Colonic mucosa (tissue), 4 donors: ENCODE data around the gene FEM1B. TPM values are rescaled to one million over a fixed set of nuclear protein-coding genes. Genes with fewer than 3 reads are reported as not detected.

Experiments
- DNase-seq: peaks from one replicate; pipeline ENCODE4 v3.0.0-alpha.2; 2020
- H3K27ac ChIP-seq: fragments of 200-600 bp; one replicate; pipeline ENCODE4 v1.8.0; 2021
- H3K27me3 ChIP-seq: fragments of 200-600 bp; one replicate; pipeline ENCODE4 v1.8.0; 2021
- H3K36me3 ChIP-seq: fragments of 200-600 bp; one replicate; pipeline ENCODE4 v1.8.0; 2021
- H3K4me1 ChIP-seq: fragments of 200-600 bp; one replicate; pipeline ENCODE4 v1.8.0; 2021; ENCODE audit warnings: mild to moderate bottlenecking
- H3K4me3 ChIP-seq: fragments of 200-600 bp; one replicate; pipeline ENCODE4 v1.8.0; 2021
- H3K9ac ChIP-seq, 2 donors: one replicate each; pipeline ENCODE4 v1.7.0; 2013; ENCODE audit warnings: control low read depth in 2 of 2, low read depth in 2 of 2, low read length in 2 of 2
- H3K9me3 ChIP-seq: fragments of 200-600 bp; one replicate; pipeline ENCODE4 v1.8.0; 2021
- CTCF ChIP-seq: fragments of 200-600 bp; IDR thresholded peaks from one replicate; pipeline ENCODE4 v1.8.0; 2022; ENCODE audit warnings: antibody characterized with exemption, mild to moderate bottlenecking
- intact Hi-C: fragments of 100-400 bp; cut with DNase I; formaldehyde crosslinking; loops from one replicate; pipeline ENCODE4 v1.14.1; 2022
- total RNA-seq, 2 donors: library from RNA; stranded (reverse); fragmentation: NEBNext Ultra II Directional in 1 of 2; extraction: Animal tissue kit (Norgen Biotek cat#: 25700) in 1 of 2; gene quantifications; one replicate each; pipeline ENCODE4 v1.2.1, GENCODE V29; 2021
- donor health status: healthy.
- donor health status: DM: no; HTN: no; CAD: no.
- donor health status: DM: no; HTN: no; CAD: no.

The FEM1B gene
- total RNA-seq, 2 donors from 2014 or later, result 34.4 to 52.4 TPM

DNA sequence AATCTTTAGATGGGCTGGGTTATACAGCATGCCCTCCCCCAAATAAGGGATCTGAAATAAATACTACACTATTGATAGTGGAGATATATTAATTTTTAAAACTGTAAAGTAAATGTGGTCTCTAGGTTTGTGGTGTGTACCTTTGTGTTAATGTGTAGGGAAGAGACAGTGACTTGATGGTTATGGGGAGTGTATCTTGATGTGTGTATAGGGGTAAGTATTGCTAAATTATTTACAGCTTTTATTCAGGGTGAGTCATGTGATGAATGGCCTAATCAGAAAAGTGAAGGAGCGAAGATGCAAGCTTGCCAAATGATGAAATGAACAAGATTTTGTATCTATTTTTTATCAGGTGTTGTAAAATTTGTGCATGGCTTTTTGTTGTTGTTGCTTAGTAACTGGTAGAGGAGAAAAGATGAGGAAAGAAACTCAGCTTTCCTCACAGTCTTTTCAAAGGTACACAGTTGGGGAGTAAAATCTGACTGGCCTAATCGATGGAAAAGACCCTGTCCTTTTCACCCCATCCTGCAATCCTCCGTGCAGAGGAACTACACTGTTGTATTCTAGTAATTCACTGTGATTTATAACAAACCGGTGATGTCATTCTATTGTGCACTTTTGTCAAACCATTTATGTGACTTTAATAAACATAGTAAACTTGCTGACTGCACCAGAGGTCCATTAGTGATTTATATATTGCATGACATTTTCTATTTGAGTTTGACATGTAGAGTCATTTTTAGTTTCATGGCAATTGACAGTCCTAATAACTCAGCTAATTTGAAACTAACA is 17.7 kb downstream of the FEM1B start:
- Histone ChIP-seq H3K9ac (no peak overlapping the region), H3K4me3 (no peak overlapping the region), H3K27me3 (no peaks in the 10 kb centered on the region), H3K36me3 (peaks cover 12% of the 10 kb centered on the region), H3K4me1 (peaks cover 3% of the 10 kb centered on the region), H3K9me3 (no peaks in the 10 kb centered on the region), H3K27ac (no peak overlapping the region)
- TF ChIP-seq CTCF, result no peak
- DNase-seq, result no peak
- intact Hi-C loops, result no loop called here

- H3K9ac ChIP-seq, result no peak overlapping the region
- no peaks in the 10 kb centered on the region for H3K27me3 ChIP-seq
- no peak for TF ChIP-seq CTCF
- peaks cover 3% of the 10 kb centered on the region for H3K4me1 ChIP-seq
- H3K36me3 ChIP-seq, result no peaks in the 10 kb centered on the region
- H3K27ac ChIP-seq, result no peak overlapping the region
- H3K9me3 ChIP-seq, result no peaks in the 10 kb centered on the region
- no peak overlapping the region for H3K4me3 ChIP-seq
- no peak for DNase-seq
- intact Hi-C loops, result no loop called here
These were observed 20.8 kb downstream of the FEM1B start for GRCh38 chr15:68298336-68298735.

GRCh38 chr15:68298882-68299381 is 21.4 kb downstream of the FEM1B start:
- Histone ChIP-seq H3K4me1 (peaks cover 3% of the 10 kb centered on the region), H3K9ac (peak overlapping the region in 1 of 2 donors; percentile 55), H3K9me3 (no peaks in the 10 kb centered on the region), H3K27ac (peak overlapping the region; percentile 34), H3K36me3 (no peaks in the 10 kb centered on the region), H3K27me3 (no peaks in the 10 kb centered on the region), H3K4me3 (no peak overlapping the region)
- no peak for TF ChIP-seq CTCF
- DNase-seq, result peak; percentile 33
- intact Hi-C loops, result no loop called here

- Histone ChIP-seq H3K9me3 (no peaks in the 10 kb centered on the region), H3K27ac (peak overlapping the region; percentile 34), H3K4me1 (peaks cover 3% of the 10 kb centered on the region), H3K36me3 (no peaks in the 10 kb centered on the region), H3K27me3 (no peaks in the 10 kb centered on the region), H3K4me3 (no peak overlapping the region), H3K9ac (peak overlapping the region in 1 of 2 donors; percentile 55)
- intact Hi-C loops, result no loop called here
- TF ChIP-seq CTCF, result no peak
- DNase-seq, result peak; percentile 16
These were observed 21.9 kb downstream of the FEM1B start for GRCh38 chr15:68299436-68299835.

- H3K4me3 ChIP-seq, result no peak overlapping the region
- no peaks in the 10 kb centered on the region for H3K9me3 ChIP-seq
- H3K4me1 ChIP-seq, result peaks cover 3% of the 10 kb centered on the region
- no peaks in the 10 kb centered on the region for H3K27me3 ChIP-seq
- intact Hi-C loops, result loop anchor here (5.0 kb wide), 1 partner anchor 48 kb away; no protein-coding TSS in a partner anchor
- TF ChIP-seq CTCF, result no peak
- peak overlapping the region; percentile 34 for H3K27ac ChIP-seq
- no peaks in the 10 kb centered on the region for H3K36me3 ChIP-seq
- DNase-seq, result peak; percentile 70
- H3K9ac ChIP-seq, result no peak overlapping the region
These were observed 22.8 kb downstream of the FEM1B start for GRCh38 chr15:68300115-68300940.
